ENCODE measurements around the gene NEK4.

GRCh38 chr3:52796411-52796810 lies 25.7 kb upstream of the NEK4 start:
- TF ChIP-seq POLR2A (IDR thresholded peaks at IDR 0.05) (no peak), CTCF (IDR thresholded peaks at IDR 0.05) (no peak)
